Mesothelial cell of epicardium (in vitro differentiated cells): Measurements from ENCODE around the gene MN1. TPM values are rescaled to one million over a fixed set of nuclear protein-coding genes. Genes with fewer than 3 reads are reported as not detected.

Experiments used
- DNase-seq, 2 experiments: peaks; one replicate each; pipeline ENCODE4 v3.0.0; 2021; ENCODE audit warnings: low spot score in 2 of 2; ENCODE audit not compliant: unreplicated experiment in 2 of 2
- H3K27ac Mint-ChIP-seq: 2 replicates; pipeline ENCODE4 v1.8.0; 2021; ENCODE audit warnings: mixed read lengths
- H3K27me3 Mint-ChIP-seq: 2 replicates; pipeline ENCODE4 v1.8.0; 2021; ENCODE audit warnings: low read depth, mixed read lengths
- H3K36me3 Mint-ChIP-seq: 2 replicates; pipeline ENCODE4 v1.8.0; 2021; ENCODE audit warnings: mixed read lengths
- H3K4me1 Mint-ChIP-seq: 2 replicates; pipeline ENCODE4 v1.8.0; 2021; ENCODE audit warnings: mixed read lengths
- H3K4me3 Mint-ChIP-seq: 2 replicates; pipeline ENCODE4 v1.8.0; 2021; ENCODE audit warnings: mild to moderate bottlenecking, moderate library complexity, mixed read lengths
- H3K9me3 Mint-ChIP-seq: 2 replicates; pipeline ENCODE4 v1.8.0; 2021; ENCODE audit warnings: mixed read lengths
- CTCF ChIP-seq: fragments of 200-600 bp; sonication (generic); IDR thresholded peaks from one replicate; pipeline ENCODE4 v1.5.0; 2021; ENCODE audit warnings: antibody characterized with exemption; ENCODE audit not compliant: unreplicated experiment
- total RNA-seq: library from RNA; stranded (reverse); gene quantifications from 3 replicates; pipeline ENCODE4 v1.2.1, GENCODE V29; 2021

MN1 gene
- total RNA-seq, 1 donor from 2014 or later, result 47.8 TPM

DNA sequence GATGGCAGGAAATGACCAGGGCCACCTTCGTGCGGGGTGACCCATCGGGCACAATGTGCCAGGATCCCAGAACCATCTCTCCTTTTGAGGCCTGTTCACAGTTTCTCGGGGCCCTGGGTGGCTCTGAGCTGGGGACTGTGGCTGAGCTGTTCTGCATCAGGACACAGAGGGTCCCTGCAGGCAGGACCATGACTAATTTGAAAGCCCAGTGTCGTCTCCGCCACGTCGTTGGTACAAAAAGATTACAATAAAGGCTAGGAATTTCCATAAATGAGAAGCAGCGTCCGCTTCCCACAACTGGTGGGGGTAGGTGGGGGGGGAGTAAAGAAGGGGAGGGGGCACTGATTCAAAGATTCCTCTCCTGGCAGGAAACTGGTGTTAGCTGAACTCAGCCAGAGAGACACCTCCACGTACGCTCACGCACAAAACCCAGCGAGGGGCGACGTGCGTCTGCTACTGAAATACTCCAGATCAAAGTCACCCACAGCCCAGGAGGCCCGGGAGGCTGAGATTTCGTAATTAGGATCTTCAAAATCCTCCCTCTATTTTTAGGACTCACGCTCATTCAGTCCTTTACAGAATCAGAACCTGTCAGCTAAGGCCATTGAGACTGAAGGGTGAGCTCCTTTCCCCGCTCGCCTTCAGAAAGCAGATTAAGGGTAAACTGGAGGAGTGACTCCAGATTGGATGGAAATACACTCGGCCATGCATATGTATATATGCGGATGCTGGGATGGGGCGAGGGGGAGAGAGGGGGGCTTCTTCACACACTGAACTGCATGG lies 11.0 kb downstream of the MN1 start:
- Mint-ChIP-seq H3K4me1 (peaks cover 62% of the 10 kb centered on the region), H3K4me3 (no peak overlapping the region), H3K9me3 (no peaks in the 10 kb centered on the region), H3K27me3 (peaks cover 45% of the 10 kb centered on the region), H3K36me3 (peaks cover 37% of the 10 kb centered on the region), H3K27ac (no peak overlapping the region)
- DNase-seq, result no peak
- no peak for TF ChIP-seq CTCF

GRCh38 chr22:27788500-27789288 lies 12.9 kb downstream of the MN1 start:
- Mint-ChIP-seq H3K9me3 (no peaks in the 10 kb centered on the region), H3K4me3 (no peak overlapping the region), H3K36me3 (peaks cover 33% of the 10 kb centered on the region), H3K4me1 (peaks cover 60% of the 10 kb centered on the region), H3K27me3 (peaks cover 27% of the 10 kb centered on the region), H3K27ac (no peak overlapping the region)
- no peak for TF ChIP-seq CTCF
- no peak for DNase-seq

DNA sequence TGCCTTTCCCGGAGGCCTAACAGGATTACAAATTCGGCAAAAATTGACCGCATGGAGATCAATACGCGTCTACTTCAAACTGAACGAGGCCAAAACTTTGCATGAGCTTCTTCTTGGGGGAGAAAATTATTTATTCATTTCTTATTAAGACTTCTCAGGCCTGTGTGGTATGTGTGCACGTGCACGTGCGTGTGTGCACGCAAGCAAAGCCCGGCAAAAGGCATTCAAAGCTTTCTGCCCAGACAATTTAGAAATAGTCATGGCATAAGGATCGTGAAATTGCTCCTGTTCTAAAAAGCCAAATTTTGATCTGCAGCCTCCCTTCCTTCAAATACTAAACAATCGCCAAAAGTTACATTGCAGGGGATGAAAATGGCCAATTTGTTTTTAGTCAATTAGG lies 14.6 kb downstream of the MN1 start:
- H3K9me3 Mint-ChIP-seq, result no peaks in the 10 kb centered on the region
- peaks cover 46% of the 10 kb centered on the region for H3K4me1 Mint-ChIP-seq
- H3K4me3 Mint-ChIP-seq, result no peak overlapping the region
- peaks cover 24% of the 10 kb centered on the region for H3K36me3 Mint-ChIP-seq
- no peak overlapping the region for H3K27ac Mint-ChIP-seq
- H3K27me3 Mint-ChIP-seq, result peaks cover 20% of the 10 kb centered on the region
- no peak for TF ChIP-seq CTCF
- DNase-seq, result no peak

DNA sequence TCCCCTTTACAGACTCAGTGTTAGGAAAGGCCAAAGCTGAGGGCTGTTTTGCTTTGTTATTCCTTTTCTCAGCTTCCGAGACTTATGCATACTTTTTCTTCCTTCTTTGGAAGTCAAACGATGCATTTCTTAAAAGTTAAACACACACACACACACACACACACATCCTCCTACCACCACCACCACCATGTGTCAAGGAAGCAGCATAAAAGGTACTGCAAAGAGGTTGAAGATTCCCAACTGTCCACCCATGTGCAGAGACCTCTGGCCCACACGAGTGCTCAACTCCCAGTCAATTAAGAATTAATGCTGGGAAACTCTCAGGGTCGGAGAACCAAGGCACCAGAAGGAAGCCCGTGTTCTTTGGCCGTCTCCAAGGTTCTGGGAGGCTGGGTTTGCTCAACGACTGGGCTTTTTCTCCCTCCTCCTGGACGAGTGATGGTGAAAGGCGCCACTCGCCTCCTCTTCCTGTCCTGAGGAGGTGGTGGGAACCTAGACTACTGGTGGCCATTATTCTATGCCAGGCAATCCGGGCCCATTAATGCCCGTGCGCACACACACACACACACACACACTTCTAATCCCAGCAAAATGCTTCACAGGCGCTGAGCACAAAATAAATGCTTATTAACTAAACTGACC lies 15.1 kb downstream of the MN1 start:
- H3K27me3 Mint-ChIP-seq, result peaks cover 20% of the 10 kb centered on the region
- H3K4me3 Mint-ChIP-seq, result no peak overlapping the region
- TF ChIP-seq CTCF, result no peak
- no peaks in the 10 kb centered on the region for H3K9me3 Mint-ChIP-seq
- no peak for DNase-seq
- peaks cover 40% of the 10 kb centered on the region for H3K4me1 Mint-ChIP-seq
- no peak overlapping the region for H3K27ac Mint-ChIP-seq
- peaks cover 26% of the 10 kb centered on the region for H3K36me3 Mint-ChIP-seq

- peaks cover 20% of the 10 kb centered on the region for H3K27me3 Mint-ChIP-seq
- TF ChIP-seq CTCF, result no peak
- peaks cover 29% of the 10 kb centered on the region for H3K36me3 Mint-ChIP-seq
- H3K27ac Mint-ChIP-seq, result no peak overlapping the region
- H3K4me1 Mint-ChIP-seq, result peaks cover 34% of the 10 kb centered on the region
- no peak overlapping the region for H3K4me3 Mint-ChIP-seq
- DNase-seq, result no peak
- H3K9me3 Mint-ChIP-seq, result no peaks in the 10 kb centered on the region
These were observed 15.7 kb downstream of the MN1 start for GRCh38 chr22:27785831-27786230.
